COLO668 (cell line): Measurements from ENCODE around the gene HMGCS2.
"Not testable (repeated sequence)": the region's sequence is repeated elsewhere in the genome, so short reads cannot be mapped to it uniquely, and the experiment has no call there.

Source experiments
- DNase-seq: peaks from one replicate; lab custom pipeline; 2025; ENCODE audit not compliant: unreplicated experiment; lab: John Stamatoyannopoulos, UW

HMGCS2 gene

DNA sequence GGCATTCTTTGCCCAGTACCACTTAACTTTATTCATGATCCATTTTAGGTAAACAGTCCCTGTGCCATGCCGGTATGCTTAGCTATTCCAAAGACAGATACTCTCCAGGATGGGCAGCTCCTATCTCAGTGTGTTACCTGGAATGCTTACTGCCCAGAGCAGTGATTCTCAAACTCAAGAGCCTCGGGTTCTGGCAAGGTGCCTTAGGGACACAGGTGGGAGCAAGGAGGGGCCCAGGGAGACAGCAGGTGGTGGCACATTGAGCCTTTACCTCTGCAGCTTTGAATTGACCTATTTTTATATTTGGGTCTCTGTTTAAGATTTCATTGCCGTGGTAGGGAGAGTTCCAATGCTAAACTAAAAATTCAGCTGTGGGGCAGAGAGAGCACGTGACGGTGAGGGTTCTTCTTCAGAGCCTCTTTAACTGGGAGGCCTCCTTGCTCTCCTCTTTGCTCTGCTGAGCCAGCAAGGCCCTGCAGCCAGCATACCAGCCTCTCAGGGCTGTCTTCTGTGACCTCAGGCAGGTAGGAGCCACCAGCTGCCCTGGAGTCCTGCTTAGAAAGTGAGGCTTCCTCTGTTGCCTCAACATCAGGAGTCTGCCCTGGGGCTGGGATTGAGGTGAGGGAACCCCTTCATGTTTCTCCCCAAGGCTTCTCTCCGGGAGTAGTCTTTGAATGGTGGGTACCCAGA lies 36.8 kb downstream of the HMGCS2 start:
- no peak for DNase-seq

- DNase-seq, result no peak
Observed at GRCh38 chr1:119731060-119731459, 37.6 kb downstream of the HMGCS2 start.

DNA sequence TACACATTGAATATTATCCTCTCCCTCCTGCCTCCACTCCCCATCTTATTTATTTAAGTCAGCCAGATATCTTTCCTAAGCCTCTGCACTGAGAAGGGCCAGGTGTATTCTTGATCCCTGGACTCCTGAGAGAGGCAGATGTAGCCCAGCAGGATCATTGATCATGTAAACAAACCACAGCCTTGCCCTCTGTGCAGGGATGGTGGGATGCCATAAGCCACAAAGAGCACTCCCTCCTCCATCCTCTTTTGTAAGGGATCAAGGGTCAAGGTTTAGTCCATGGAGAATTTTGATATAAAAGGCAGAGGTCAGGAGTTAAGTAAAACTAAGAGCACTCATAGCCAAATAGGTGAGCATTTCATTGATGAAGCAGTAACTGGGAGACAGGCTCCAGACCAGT lies 39.7 kb downstream of the HMGCS2 start:
- peak; percentile 19 for DNase-seq

DNA sequence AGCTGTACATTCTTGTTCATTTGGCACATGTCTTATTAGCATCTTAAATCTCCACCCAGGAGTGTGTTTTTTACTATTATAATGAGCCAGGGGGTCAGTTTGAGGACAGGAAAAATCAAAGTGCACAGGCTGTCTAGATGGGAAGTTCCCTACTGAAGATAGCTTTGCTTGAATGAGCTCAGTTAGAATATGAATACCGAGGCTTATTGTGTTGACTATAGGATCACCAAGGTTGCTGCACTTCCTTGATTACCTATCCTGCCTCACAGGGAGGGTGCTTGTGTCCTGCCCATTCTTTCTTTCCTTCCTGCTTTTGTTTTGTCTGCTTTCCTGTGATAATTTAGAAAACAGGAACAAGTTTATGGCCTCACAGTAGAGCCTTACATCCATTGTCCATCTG lies 40.7 kb downstream of the HMGCS2 start:
- DNase-seq, result no peak

DNA sequence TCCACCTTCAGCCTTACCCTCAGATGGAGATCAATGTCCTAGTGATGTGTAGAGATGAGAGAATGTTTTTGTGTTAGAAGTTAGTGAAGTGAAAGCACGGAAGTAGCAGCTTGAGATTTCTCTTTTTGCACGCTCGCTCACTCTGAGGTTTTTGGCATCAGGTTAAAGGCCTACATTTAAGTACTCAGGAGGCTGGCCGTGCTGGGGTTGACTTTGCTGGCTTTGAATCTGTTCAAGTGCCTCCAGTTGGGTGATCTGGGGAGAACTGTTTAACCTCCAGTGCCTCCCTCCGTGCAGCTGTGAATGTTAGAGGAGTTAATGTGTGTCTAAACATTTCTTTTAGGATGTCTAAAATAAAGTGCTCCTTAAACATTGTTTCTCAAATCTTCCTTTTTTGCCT lies 43.1 kb downstream of the HMGCS2 start:
- no peak for DNase-seq

- no peak for DNase-seq
Observed at GRCh38 chr1:119724611-119725218, 44.0 kb downstream of the HMGCS2 start.

- no peak for DNase-seq
Observed at GRCh38 chr1:119721896-119722295, 46.8 kb downstream of the HMGCS2 start.

DNA sequence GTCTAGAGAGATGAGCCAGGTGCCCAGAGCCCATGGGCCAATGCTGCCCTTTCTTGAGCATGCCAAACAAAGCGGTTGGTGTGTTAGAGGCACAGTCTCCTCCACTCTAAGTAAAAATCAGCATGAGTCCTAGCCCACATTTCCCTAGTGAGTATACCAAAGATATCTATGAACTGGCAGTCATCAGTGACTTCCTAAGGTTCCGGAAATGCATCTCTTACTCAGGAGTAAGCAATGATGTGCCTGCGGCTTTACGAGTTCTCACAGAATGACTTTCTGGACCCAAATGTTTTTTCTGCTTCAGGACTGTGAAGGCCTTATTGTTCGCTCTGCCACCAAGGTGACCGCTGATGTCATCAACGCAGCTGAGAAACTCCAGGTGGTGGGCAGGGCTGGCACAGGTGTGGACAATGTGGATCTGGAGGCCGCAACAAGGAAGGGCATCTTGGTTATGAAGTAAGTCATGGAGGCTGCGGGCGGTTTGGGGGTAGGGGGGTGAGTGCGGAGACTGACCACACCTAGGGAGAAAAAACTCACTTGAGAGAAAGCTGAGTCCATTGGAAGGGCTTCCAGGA lies 47.8 kb downstream of the HMGCS2 start:
- no peak for DNase-seq

- peak; percentile 41 for DNase-seq
Observed at GRCh38 chr1:119718972-119719371, 49.7 kb downstream of the HMGCS2 start.

GRCh38 chr1:119718409-119718808 lies 50.3 kb downstream of the HMGCS2 start:
- no peak for DNase-seq

DNA sequence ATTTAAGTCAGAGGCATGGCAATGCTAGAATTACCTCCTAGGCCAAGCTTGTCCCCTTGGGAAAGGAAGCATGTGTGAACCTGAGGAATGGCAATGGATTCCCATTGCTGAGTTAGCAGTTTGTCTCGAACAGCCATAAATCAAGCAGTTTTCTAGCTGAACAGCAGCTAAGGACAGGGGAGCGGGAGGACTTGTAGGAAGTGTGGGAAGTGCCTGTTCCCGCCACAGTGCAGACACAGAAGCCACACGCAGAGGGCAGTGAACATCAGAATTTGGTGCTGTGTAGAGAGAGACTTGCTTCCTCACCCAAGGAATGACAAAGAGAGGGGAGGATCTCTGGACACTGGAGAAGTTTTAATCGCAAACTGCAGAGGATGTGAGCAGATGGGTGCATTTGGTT lies 53.2 kb downstream of the HMGCS2 start:
- DNase-seq, result peak; percentile 25

- no peak for DNase-seq
Observed at GRCh38 chr1:119714583-119714982, 54.1 kb downstream of the HMGCS2 start.

DNA sequence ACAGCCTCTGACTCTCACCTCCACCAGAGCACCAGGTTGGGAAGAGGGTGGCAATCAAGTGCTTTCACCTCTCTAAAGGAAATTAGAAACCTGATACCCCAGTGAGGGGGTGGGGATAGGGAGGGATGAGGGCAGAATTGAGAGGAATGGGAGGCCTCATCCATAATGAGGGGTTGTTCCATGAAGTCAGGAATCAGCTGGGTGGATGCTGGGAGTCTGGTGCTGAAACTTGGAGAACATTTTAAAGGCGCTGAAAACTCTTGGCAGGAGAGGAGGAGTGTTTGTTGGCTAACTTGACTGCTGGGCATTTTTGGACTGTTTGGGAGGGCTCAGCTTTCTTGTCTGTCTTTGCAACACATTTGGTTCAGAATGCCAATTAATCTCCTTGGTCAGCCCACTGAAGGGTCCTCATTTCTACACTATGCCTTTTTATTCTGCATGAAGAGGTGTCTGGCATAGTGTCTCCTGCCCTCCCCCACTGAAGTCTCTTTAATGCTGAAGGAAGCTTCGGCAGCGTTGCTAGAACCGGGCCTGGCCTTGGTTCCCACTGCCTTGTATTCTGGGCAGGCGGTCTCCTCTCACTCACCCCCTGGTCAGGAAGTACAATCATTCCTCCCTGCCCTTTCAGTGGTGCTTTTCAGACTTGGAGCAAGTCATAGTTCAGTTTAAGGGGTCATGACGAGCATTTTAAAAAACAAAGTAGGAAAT lies 54.8 kb downstream of the HMGCS2 start:
- DNase-seq, result peak; percentile 59

DNA sequence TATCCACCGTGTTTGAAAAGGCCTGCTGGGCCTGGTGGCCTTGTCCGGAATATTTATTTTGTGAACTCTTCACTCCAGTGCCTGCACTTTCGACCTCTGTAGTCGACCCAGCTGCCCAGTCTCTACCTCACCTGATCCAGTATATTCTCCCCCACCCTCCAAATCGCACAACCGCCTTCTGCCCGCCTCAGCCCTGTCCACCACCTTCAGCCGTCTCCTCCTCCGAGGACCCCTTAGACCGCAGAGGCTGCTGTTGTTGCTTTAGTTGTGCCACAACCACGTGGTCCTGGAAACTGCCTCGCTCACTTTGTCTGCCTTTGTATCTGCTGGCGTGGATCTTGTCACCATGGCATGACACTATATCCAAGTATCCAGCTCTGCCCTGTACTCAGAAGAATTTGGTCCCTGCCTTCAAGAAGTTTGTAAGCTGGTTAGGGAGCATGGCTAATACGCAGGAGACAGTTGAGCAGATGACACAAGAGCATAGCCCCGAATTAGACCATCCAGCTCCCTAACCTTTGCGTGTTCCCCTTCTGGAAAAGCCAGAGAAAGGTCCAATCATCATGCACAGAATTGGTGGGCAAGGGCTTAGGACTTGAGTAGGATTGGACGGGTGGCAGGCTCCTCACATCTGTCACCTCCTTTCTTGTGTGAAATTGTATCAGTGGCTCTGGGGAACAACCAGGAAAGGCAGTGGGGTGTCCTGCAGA lies 55.5 kb downstream of the HMGCS2 start:
- DNase-seq, result peak; percentile 53

GRCh38 chr1:119712342-119713038 lies 56.2 kb downstream of the HMGCS2 start:
- peak; percentile 85 for DNase-seq

GRCh38 chr1:119711804-119712341 lies 56.8 kb downstream of the HMGCS2 start, which contains the start of gene PHGDH:
PHGDH (plus strand) TSS chr1:119711934; CDS start chr1:119712023, 89 bp downstream.
- peak; percentile 83 for DNase-seq

DNA sequence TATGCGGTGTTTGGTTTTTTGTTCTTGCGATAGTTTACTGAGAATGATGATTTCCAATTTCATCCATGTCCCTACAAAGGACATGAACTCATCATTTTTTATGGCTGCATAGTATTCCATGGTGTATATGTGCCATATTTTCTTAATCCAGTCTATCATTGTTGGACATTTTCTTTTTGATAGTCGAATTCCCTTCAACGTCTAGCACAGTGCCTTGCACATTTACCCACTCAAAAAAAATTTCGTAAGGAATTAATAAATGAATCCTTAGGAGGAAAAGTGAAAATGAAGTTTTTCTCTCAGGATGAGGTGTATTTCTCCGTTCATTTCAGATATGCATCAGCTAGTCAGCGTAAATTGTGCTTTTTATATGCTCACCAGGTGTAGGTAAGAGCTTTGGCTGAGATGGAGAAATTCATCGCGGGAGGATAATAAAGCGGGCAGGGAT lies 57.3 kb downstream of the HMGCS2 start:
- DNase-seq, result not testable (repeated sequence)

DNA sequence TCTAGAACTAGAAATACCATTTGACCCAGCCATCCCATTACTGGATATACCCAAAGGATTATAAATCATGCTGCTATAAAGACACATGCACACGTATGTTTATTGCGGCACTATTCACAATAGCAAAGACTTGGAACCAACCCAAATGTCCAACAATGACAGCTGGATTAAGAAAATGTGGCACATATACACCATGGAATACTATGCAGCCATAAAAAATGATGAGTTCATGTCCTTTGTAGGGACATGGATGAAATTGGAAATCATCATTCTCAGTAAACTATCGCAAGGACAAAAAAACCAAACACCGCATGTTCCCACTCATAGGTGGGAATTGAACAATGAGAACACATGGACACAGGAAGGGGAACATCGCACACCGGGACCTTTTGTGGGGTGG lies 62.1 kb downstream of the HMGCS2 start:
- not testable (repeated sequence) for DNase-seq

GRCh38 chr1:119703666-119704450 lies 64.8 kb downstream of the HMGCS2 start:
- no peak for DNase-seq
